Adrenal gland (tissue), 5 donors: Measurements from ENCODE around the gene MPLKIP.

ENCODE experiments used
- CTCF ChIP-seq, 6 experiments: fragments of 450-650 bp in 4 of 6; fragments of 200-600 bp in 2 of 6; sonication (generic) in 1 of 6; IDR thresholded peaks; 1 replicate in 5 of 6; 2 replicates in 1 of 6; pipeline versions ENCODE4 v1.5.1 to v1.8.0; 2016 to 2021; ENCODE audit warnings: antibody characterized with exemption in 6 of 6, mild to moderate bottlenecking in 2 of 6, moderate library complexity in 1 of 6
- POLR2A ChIP-seq, 2 donors: fragments of 450-650 bp; IDR thresholded peaks; one replicate each; pipeline ENCODE4 v1.6.1; 2017; ENCODE audit warnings: antibody characterized with exemption in 2 of 2, mild to moderate bottlenecking in 2 of 2, moderate library complexity in 1 of 2
- donor health status: DM: no; HTN: no; CAD: no.

GRCh38 chr7:40148671-40149070, 14.2 kb upstream of the MPLKIP start:
- TF ChIP-seq CTCF (IDR thresholded peaks at IDR 0.05) = no peak
- no peak for TF ChIP-seq POLR2A (IDR thresholded peaks at IDR 0.05)
